ENCODE results near the gene NPS.

The NPS gene

DNA sequence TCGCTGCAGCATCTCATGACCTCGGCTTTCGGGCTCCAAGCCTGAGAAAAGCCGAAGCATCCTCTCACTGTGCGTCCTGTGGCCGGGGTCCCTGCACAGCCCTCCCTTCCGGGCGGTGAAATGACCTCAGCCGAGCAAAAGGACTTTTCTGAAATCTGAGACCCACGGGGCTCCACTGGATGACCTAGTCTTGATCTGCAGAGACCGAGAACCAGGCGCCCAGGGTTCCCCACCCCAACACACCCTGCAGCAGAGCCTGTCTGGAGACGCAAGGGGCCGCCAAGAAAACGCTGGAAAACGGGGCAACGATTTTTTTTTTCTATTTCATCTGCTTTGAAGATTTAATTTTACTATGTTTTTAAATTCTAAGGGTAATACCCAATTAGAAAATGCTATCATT is 31.7 kb downstream of the NPS start:
- ChIA-PET CTCF (no interaction called here), POLR2A (ENCODE audit: low non-redundant PET) (no interaction called here)
- no peak overlapping the region for H3K27ac ChIP-seq
- TF ChIP-seq, protein P1, sequence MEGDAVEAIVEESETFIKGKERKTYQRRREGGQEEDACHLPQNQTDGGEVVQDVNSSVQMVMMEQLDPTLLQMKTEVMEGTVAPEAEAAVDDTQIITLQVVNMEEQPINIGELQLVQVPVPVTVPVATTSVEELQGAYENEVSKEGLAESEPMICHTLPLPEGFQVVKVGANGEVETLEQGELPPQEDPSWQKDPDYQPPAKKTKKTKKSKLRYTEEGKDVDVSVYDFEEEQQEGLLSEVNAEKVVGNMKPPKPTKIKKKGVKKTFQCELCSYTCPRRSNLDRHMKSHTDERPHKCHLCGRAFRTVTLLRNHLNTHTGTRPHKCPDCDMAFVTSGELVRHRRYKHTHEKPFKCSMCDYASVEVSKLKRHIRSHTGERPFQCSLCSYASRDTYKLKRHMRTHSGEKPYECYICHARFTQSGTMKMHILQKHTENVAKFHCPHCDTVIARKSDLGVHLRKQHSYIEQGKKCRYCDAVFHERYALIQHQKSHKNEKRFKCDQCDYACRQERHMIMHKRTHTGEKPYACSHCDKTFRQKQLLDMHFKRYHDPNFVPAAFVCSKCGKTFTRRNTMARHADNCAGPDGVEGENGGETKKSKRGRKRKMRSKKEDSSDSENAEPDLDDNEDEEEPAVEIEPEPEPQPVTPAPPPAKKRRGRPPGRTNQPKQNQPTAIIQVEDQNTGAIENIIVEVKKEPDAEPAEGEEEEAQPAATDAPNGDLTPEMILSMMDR (conservative IDR thresholded peaks at IDR 0.05; ENCODE audit: low read depth): no peak
- DNase-seq (ENCODE audit: low spot score): no peak

DNA sequence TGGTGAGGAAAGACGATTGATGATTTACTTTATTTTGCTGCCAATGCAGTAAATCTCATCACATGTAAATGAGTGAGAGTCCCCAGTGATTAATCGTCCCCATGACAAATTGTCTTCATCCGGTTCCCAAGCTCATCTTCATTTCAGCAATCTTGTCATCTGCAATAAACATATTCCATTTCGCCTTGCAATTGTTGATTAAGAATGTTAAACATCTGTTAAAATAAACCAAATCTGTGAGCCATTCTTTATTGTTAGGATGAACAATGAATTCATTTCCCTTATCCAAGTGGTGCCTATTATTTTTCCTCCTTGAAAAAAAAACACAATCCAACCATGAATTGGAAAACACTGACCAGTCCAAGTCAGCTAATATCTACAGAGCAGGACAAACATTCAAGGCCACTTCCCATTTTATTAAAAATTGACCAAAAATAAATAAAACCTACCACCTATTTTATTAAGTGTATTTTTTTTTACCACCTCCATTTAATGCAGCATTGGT is 36.5 kb downstream of the NPS start:
- TF ChIP-seq, protein P1 (conservative IDR thresholded peaks at IDR 0.05; ENCODE audit: low read depth): no peak
- no peak overlapping the region for H3K27ac ChIP-seq
- no peak for DNase-seq (ENCODE audit: low spot score)
- CTCF ChIA-PET: interaction anchor here (0.6 kb wide), 1 partner anchor 10 kb away, joined by 3 read pairs; no protein-coding TSS in a partner anchor
- POLR2A ChIA-PET (ENCODE audit: low non-redundant PET): no interaction called here

DNA sequence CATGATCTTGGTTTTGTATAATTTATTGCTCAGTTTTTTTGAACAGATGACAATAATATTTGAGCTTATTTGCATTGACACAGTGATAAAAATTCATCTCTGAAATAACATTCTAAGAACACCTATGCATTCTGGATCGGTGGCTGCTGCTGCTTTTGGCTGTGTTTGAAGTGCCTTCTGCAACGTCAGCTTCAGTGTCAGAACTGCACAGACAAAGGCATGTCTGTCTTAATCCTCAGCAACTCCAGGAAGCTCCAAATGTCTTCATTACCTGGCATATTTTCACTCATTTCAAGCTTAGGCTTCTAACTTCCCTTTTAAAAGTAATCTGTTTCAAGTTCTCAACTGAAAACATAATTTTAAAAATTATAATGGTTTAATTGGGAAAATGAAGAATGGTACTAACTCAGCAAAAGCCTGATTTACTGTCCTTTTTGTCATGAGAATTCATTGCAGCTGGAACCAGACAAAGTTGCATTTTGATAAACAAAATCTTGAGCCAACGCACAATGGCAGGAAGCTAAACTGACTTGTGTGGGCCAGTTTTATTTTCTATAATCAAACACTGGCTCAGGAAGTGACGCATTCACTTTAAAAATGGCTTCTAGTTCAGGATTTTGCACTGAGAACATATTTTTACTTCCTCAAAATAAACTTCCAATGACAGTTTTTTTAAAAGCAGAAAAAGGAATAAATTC is 38.7 kb downstream of the NPS start:
- TF ChIP-seq, protein P1 (conservative IDR thresholded peaks at IDR 0.05; ENCODE audit: low read depth): no peak
- no peak overlapping the region for H3K27ac ChIP-seq
- POLR2A ChIA-PET (ENCODE audit: low non-redundant PET): no interaction called here
- CTCF ChIA-PET: no interaction called here
- DNase-seq (ENCODE audit: low spot score): no peak

DNA sequence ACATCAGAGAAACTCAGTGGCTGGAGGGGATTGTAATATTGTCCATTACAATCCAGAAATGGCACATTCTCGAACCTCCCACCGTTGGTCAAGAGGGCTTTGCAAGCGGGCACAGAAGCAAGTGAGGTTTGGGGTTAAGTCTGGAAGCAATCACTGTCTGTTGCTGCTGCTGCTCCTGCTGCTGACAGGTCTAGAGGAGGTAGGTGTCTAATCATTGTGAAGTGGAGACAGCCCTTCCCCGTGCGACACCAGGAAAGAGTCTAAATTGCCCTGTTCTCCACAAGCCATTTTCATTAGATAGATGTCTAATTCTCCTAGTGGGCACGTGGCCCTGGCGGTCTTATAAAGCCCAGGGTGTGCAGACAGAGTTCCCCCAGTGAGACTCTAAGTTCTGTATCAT is 43.5 kb downstream of the NPS start:
- no peak overlapping the region for H3K27ac ChIP-seq
- TF ChIP-seq, protein P1 (conservative IDR thresholded peaks at IDR 0.05; ENCODE audit: low read depth): no peak
- CTCF ChIA-PET: interaction anchor here (0.6 kb wide), 1 partner anchor 28 kb away, joined by 3 read pairs; no protein-coding TSS in a partner anchor
- POLR2A ChIA-PET (ENCODE audit: low non-redundant PET): no interaction called here
- no peak for DNase-seq (ENCODE audit: low spot score)

DNA sequence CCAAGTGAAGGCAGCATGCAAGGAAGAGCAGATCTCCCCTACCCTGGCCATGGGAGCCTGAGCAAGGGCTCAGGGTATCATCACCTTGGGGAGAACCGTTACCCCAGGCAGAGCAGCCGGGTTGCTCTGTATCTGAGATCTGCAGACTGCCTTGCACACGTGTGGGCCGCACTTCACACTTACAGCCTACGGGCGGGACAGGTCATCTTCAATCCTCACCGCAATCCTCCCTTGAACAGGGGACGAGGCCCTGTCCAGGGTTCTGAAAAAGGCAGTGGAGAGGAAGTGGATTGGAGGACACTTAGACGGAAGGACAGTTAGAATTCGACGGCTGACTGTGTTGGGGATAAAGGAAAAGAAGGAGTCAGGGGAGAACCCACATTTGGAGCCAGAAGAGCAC is 51.4 kb downstream of the NPS start:
- POLR2A ChIA-PET (ENCODE audit: low non-redundant PET): no interaction called here
- TF ChIP-seq, protein P1 (conservative IDR thresholded peaks at IDR 0.05; ENCODE audit: low read depth): no peak
- no peak for DNase-seq (ENCODE audit: low spot score)
- CTCF ChIA-PET: no interaction called here
- no peak overlapping the region for H3K27ac ChIP-seq
